ENCODE data around the gene TMEM18.
"Not testable (repeated sequence)": the region's sequence is repeated elsewhere in the genome, so short reads cannot be mapped to it uniquely, and the experiment has no call there.

TMEM18 gene

GRCh38 chr2:709138-709765, 32.0 kb upstream of the TMEM18 start:
- TF ChIP-seq CTCF (IDR thresholded peaks at IDR 0.05; ENCODE audit: low read depth, low read length, missing control alignments), result no peak
- no peak overlapping the region for H3K4me3 ChIP-seq (replicated peaks; ENCODE audit: low read depth, low read length)
- no peak for DNase-seq (ENCODE audit: extremely low read depth, low read depth)

GRCh38 chr2:708667-709066, 31.5 kb upstream of the TMEM18 start:
- no peak for DNase-seq (ENCODE audit: extremely low read depth, low read depth)
- TF ChIP-seq CTCF (IDR thresholded peaks at IDR 0.05; ENCODE audit: low read depth, low read length, missing control alignments), result no peak
- H3K4me3 ChIP-seq (replicated peaks; ENCODE audit: low read depth, low read length), result no peak overlapping the region

- DNase-seq (ENCODE audit: extremely low read depth, low read depth), result no peak
- no peak overlapping the region for H3K4me3 ChIP-seq (replicated peaks; ENCODE audit: low read depth, low read length)
- no peak for TF ChIP-seq CTCF (IDR thresholded peaks at IDR 0.05; ENCODE audit: low read depth, low read length, missing control alignments)
These were observed 28.8 kb upstream of the TMEM18 start for GRCh38 chr2:705971-706511.

- not testable (repeated sequence) for H3K4me3 ChIP-seq (replicated peaks; ENCODE audit: low read depth, low read length); DNase-seq (ENCODE audit: extremely low read depth, low read depth)
These were observed 25.6 kb upstream of the TMEM18 start for GRCh38 chr2:702765-703164.

GRCh38 chr2:696999-697627, 19.9 kb upstream of the TMEM18 start:
- no peak for TF ChIP-seq CTCF (IDR thresholded peaks at IDR 0.05; ENCODE audit: low read depth, low read length, missing control alignments)
- no peak overlapping the region for H3K4me3 ChIP-seq (replicated peaks; ENCODE audit: low read depth, low read length)
- no peak for DNase-seq (ENCODE audit: extremely low read depth, low read depth)

- no peak overlapping the region for H3K4me3 ChIP-seq (replicated peaks; ENCODE audit: low read depth, low read length)
- TF ChIP-seq CTCF (IDR thresholded peaks at IDR 0.05; ENCODE audit: low read depth, low read length, missing control alignments), result no peak
- DNase-seq (ENCODE audit: extremely low read depth, low read depth), result no peak
These were observed 19.3 kb upstream of the TMEM18 start for GRCh38 chr2:696463-696862.

- TF ChIP-seq CTCF (IDR thresholded peaks at IDR 0.05; ENCODE audit: low read depth, low read length, missing control alignments), result no peak
- no peak for DNase-seq (ENCODE audit: extremely low read depth, low read depth)
- no peak overlapping the region for H3K4me3 ChIP-seq (replicated peaks; ENCODE audit: low read depth, low read length)
These were observed 17.8 kb upstream of the TMEM18 start for GRCh38 chr2:694906-695510.

Measured in HFF-Myc (cell line).